Measurements from ENCODE around the gene IRX4.

The IRX4 gene

GRCh38 chr5:1919750-1920149 is 37.0 kb upstream of the IRX4 start:
- H3K4me3 ChIP-seq (ENCODE audit: low read depth, low read length), result no peak overlapping the region
- TF ChIP-seq, protein P1, sequence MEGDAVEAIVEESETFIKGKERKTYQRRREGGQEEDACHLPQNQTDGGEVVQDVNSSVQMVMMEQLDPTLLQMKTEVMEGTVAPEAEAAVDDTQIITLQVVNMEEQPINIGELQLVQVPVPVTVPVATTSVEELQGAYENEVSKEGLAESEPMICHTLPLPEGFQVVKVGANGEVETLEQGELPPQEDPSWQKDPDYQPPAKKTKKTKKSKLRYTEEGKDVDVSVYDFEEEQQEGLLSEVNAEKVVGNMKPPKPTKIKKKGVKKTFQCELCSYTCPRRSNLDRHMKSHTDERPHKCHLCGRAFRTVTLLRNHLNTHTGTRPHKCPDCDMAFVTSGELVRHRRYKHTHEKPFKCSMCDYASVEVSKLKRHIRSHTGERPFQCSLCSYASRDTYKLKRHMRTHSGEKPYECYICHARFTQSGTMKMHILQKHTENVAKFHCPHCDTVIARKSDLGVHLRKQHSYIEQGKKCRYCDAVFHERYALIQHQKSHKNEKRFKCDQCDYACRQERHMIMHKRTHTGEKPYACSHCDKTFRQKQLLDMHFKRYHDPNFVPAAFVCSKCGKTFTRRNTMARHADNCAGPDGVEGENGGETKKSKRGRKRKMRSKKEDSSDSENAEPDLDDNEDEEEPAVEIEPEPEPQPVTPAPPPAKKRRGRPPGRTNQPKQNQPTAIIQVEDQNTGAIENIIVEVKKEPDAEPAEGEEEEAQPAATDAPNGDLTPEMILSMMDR (IDR thresholded peaks at IDR 0.05; ENCODE audit: insufficient read depth, low read depth, low read length, missing control alignments), result no peak
- DNase-seq (ENCODE audit: low read depth), result no peak

DNA sequence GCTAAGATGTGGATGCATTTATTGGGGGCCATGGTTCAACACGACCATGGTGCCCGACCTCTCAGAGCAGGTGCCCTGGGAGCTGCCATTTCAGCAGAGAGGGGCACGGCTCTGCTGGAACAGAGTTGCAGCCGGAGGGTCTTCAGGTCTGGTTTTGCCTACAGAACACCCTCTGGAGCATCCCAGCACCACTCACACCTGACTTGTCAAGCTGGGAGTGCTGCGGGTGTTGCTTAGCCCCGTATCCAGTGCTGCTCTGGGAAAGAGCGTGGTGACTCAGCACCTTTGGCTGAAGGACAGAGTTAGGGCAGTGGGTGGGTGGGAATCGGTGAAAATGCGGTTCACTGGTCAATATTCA is 36.5 kb upstream of the IRX4 start:
- TF ChIP-seq, protein P1 (IDR thresholded peaks at IDR 0.05; ENCODE audit: insufficient read depth, low read depth, low read length, missing control alignments), result no peak
- DNase-seq (ENCODE audit: low read depth), result no peak
- H3K4me3 ChIP-seq (ENCODE audit: low read depth, low read length), result no peak overlapping the region

DNA sequence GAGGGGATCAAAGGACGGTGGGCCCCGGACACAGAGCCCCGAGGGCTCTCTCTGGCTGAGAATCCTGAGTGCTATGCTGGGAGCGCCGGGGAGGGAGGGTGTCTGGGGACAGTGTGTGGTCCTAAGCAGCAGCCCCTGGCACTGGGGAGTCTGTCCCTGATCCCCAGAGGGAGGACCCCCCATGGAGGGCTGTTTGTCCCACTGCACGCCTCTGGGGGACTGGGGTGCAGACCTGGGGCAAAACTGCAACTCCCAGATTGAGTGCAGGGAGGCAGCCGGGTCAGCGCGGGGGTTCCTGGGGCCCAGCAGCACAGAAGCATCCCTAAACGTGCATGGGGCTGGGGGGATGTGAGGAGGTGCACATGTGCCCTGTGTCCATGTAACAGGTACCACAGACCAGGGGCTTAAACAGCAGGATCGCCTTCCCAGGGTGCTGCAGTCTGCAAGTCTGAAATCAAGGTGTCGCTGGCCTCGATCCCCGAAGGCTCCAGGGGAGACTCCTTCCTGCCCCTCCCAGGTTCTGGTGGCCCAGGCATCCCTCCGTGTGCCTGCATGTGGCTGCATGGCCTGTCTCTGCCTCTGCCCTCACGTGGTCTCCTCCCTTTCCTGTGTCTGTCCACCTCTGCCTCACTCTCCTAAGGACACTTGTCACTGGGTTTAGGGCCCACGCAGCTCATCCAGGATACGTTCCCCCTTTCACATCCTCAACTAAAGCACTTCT is 35.9 kb upstream of the IRX4 start:
- TF ChIP-seq, protein P1 (IDR thresholded peaks at IDR 0.05; ENCODE audit: insufficient read depth, low read depth, low read length, missing control alignments), result no peak
- H3K4me3 ChIP-seq (ENCODE audit: low read depth, low read length), result no peak overlapping the region
- DNase-seq (ENCODE audit: low read depth), result no peak

- no peak for DNase-seq (ENCODE audit: low read depth)
- H3K4me3 ChIP-seq (ENCODE audit: low read depth, low read length), result no peak overlapping the region
- TF ChIP-seq, protein P1 (IDR thresholded peaks at IDR 0.05; ENCODE audit: insufficient read depth, low read depth, low read length, missing control alignments), result no peak
These were observed 35.2 kb upstream of the IRX4 start for GRCh38 chr5:1917830-1918487.

GRCh38 chr5:1916041-1917001 is 33.6 kb upstream of the IRX4 start:
- H3K4me3 ChIP-seq (ENCODE audit: low read depth, low read length), result no peak overlapping the region
- TF ChIP-seq, protein P1 (IDR thresholded peaks at IDR 0.05; ENCODE audit: insufficient read depth, low read depth, low read length, missing control alignments), result no peak
- no peak for DNase-seq (ENCODE audit: low read depth)

GRCh38 chr5:1915316-1915715 is 32.6 kb upstream of the IRX4 start:
- no peak overlapping the region for H3K4me3 ChIP-seq (ENCODE audit: low read depth, low read length)
- TF ChIP-seq, protein P1 (IDR thresholded peaks at IDR 0.05; ENCODE audit: insufficient read depth, low read depth, low read length, missing control alignments), result no peak
- DNase-seq (ENCODE audit: low read depth), result no peak
